Cardiac fibroblast (primary cell): ENCODE results near the gene SLC35E3.

Source experiments
- DNase-seq, 2 donors: peaks; one replicate each; pipeline versions ENCODE4 v3.0.0 to v3.0.0-alpha.2; 2010; ENCODE audit warnings: low read depth in 2 of 2
- H3K4me3 ChIP-seq, 2 donors: replicated peaks in 1 of 2; 1 replicate in 1 of 2; 2 replicates in 1 of 2; pipeline ENCODE4 v1.5.1; 2011; ENCODE audit warnings: low read depth in 2 of 2, low read length in 2 of 2, mild to moderate bottlenecking in 2 of 2, moderate library complexity in 1 of 2
- CTCF ChIP-seq: IDR thresholded peaks from one replicate; pipeline ENCODE4 v1.5.1; 2011; ENCODE audit warnings: low read depth, mild to moderate bottlenecking, low read length, inconsistent platforms

SLC35E3 gene

GRCh38 chr12:68776976-68777610 lies 31.1 kb downstream of the SLC35E3 start:
- H3K4me3 ChIP-seq, result no peak overlapping the region
- TF ChIP-seq CTCF, result no peak
- DNase-seq, result no peak

- DNase-seq, result peak in 1 of 2 donors; percentile 28
- no peak for TF ChIP-seq CTCF
- H3K4me3 ChIP-seq, result no peak overlapping the region
These were observed 33.3 kb downstream of the SLC35E3 start for GRCh38 chr12:68779280-68779679.

- no peak overlapping the region for H3K4me3 ChIP-seq
- no peak for TF ChIP-seq CTCF
These were observed 34.8 kb downstream of the SLC35E3 start for GRCh38 chr12:68780731-68781130.

GRCh38 chr12:68781728-68782127 lies 35.8 kb downstream of the SLC35E3 start:
- no peak overlapping the region for H3K4me3 ChIP-seq
- DNase-seq, result no peak
- no peak for TF ChIP-seq CTCF

More at GRCh38 chr12:68780731-68781130, 34.8 kb downstream of the SLC35E3 start:
- no peak for DNase-seq

- TF ChIP-seq CTCF, result no peak
- peak; percentile 24 to 51 for DNase-seq
These were observed 38.0 kb downstream of the SLC35E3 start for GRCh38 chr12:68784015-68784414.

GRCh38 chr12:68785358-68785757 lies 39.4 kb downstream of the SLC35E3 start:
- DNase-seq, result peak; percentile 22 to 79
- no peak for TF ChIP-seq CTCF
- no peak overlapping the region for H3K4me3 ChIP-seq

More at GRCh38 chr12:68784015-68784414, 38.0 kb downstream of the SLC35E3 start:
- no peak overlapping the region for H3K4me3 ChIP-seq

GRCh38 chr12:68785823-68786222 lies 39.8 kb downstream of the SLC35E3 start:
- no peak for TF ChIP-seq CTCF
- no peak for DNase-seq
- H3K4me3 ChIP-seq, result no peak overlapping the region
